Prostate gland (tissue), 2 donors: Measurements from ENCODE around the gene AFF2. TPM values are rescaled to one million over a fixed set of nuclear protein-coding genes. Genes with fewer than 3 reads are reported as not detected.

Experiments used
- DNase-seq: peaks from one replicate; pipeline ENCODE4 v3.0.0-alpha.2; 2019; ENCODE audit warnings: low spot score
- H3K27ac ChIP-seq, 2 donors: fragments of 200-600 bp; sonication (generic); 2 replicates each; pipeline ENCODE4 v1.5.1; 2017 to 2019
- H3K27me3 ChIP-seq: fragments of 200-600 bp; sonication (generic); replicated peaks from 2 replicates; pipeline ENCODE4 v1.5.1; 2019; ENCODE audit not compliant: insufficient read depth
- H3K36me3 ChIP-seq, 2 donors: fragments of 200-600 bp; sonication (generic); 1 replicate in 1 of 2; 2 replicates in 1 of 2; pipeline versions ENCODE4 v1.5.1 to v1.8.1; 2017 to 2019
- H3K4me1 ChIP-seq: fragments of 200-600 bp; sonication (generic); replicated peaks from 2 replicates; pipeline ENCODE4 v1.5.1; 2019
- H3K4me3 ChIP-seq, 2 donors: fragments of 200-600 bp; sonication (generic); 2 replicates each; pipeline ENCODE4 v1.5.1; 2017 to 2019
- H3K9me3 ChIP-seq: fragments of 200-600 bp; sonication (generic); 2 replicates; pipeline ENCODE4 v1.5.1; 2017
- CTCF ChIP-seq, 4 experiments: fragments of 200-600 bp in 2 of 4; fragments of 450-650 bp in 2 of 4; sonication (generic) in 2 of 4; IDR thresholded peaks; 1 replicate in 3 of 4; 2 replicates in 1 of 4; pipeline ENCODE4 v1.5.1; 2016 to 2019; ENCODE audit warnings: antibody characterized with exemption in 4 of 4, mild to moderate bottlenecking in 2 of 4, moderate library complexity in 2 of 4
- POLR2A ChIP-seq: fragments of 450-650 bp; IDR thresholded peaks from one replicate; pipeline ENCODE4 v1.6.1; 2016; ENCODE audit warnings: antibody characterized with exemption, mild to moderate bottlenecking
- POLR2AphosphoS5 ChIP-seq: sonication (generic); formaldehyde crosslinking; IDR thresholded peaks from one replicate; pipeline ENCODE4 v1.6.1; 2017; ENCODE audit warnings: antibody characterized with exemption
- WGBS: methylation state at CpG from one replicate; pipeline ENCODE4 v1.1.5; 2018; 5-methylcytosine and 5-hydroxymethylcytosine counted together
- intact Hi-C: fragments of 100-400 bp; cut with DNase I; formaldehyde crosslinking; loops from one replicate; pipeline ENCODE4 v1.14.2; 2022
- total RNA-seq, 2 donors: library from RNA; depleted of rRNA; stranded (reverse); fragments of >200 nt; gene quantifications; one replicate each; pipeline ENCODE4 v1.1.0, GENCODE V29; 2016

The AFF2 gene
- total RNA-seq, 2 donors from 2014 or later = 0.27 to 22.2 TPM

DNA sequence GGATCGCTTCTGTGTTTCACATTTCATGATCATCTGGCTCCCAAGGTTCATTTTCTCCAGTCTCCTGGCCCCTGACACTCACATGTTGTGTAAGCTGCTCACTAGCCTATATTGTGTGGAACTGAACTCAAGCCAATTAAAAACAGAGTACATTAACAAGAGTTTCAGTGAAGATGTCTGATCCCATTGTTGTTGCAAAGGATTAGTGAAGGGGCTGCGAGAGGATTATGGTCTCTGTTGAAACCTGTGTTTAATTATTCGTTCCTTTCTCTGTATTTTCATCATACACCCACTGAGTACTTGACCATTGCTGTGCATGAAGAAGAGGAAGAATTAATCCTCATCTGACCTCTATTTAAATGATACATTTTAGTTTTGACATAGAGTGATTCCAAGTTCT lies 54.7 kb downstream of the AFF2 start:
- WGBS = 80% methylated on average over 3 of the region's 3 CpGs
- H3K9me3 ChIP-seq = no peaks in the 10 kb centered on the region
- H3K4me1 ChIP-seq = no peaks in the 10 kb centered on the region
- H3K27ac ChIP-seq = no peak overlapping the region
- H3K27me3 ChIP-seq = no peaks in the 10 kb centered on the region
- DNase-seq = no peak
- no peak overlapping the region for H3K4me3 ChIP-seq
- intact Hi-C loops = no loop called here
- TF ChIP-seq CTCF (IDR thresholded peaks at IDR 0.05) (no peak), POLR2AphosphoS5 (no peak), POLR2A (no peak)
- H3K36me3 ChIP-seq = no peaks in the 10 kb centered on the region

DNA sequence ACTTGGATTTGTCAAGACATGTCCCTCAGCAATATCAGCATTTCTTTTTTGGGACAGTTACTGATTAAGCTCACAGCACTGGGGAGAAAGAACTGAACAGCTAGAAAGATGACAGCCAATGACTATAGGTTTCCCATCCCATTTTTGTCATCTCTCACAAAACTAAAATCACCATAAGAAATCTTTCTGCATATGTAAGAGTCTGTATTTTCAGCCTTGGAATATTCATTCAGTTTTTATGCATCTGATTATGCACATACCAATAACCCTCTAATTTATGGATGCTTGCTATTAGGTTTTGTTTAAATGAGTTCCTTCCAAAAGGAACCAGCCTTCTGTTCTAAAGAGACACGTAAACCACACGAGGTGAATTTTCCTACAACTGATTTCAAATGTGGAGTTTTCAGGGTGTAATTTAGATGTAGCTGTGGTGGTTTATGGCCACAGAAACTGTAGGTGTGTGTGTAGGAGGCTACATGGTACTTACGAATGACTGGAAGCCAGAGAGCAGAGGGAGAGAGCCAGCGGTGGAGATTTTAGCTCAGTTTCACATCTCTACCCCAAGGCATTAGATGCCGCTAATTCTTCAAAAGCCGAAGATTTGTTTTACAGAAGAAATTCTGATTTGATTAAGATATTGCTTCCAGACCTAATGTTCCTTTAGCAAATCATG lies 55.3 kb downstream of the AFF2 start:
- no peak for DNase-seq
- H3K27ac ChIP-seq = no peak overlapping the region
- no peak overlapping the region for H3K4me3 ChIP-seq
- no peaks in the 10 kb centered on the region for H3K4me1 ChIP-seq
- intact Hi-C loops = no loop called here
- whole genome bisulfite sequencing = 80% methylated on average over 6 of the region's 6 CpGs
- no peak for TF ChIP-seq CTCF (IDR thresholded peaks at IDR 0.05)
- no peak for TF ChIP-seq POLR2AphosphoS5
- no peak for TF ChIP-seq POLR2A
- H3K9me3 ChIP-seq = no peaks in the 10 kb centered on the region
- no peaks in the 10 kb centered on the region for H3K36me3 ChIP-seq
- H3K27me3 ChIP-seq = no peaks in the 10 kb centered on the region

DNA sequence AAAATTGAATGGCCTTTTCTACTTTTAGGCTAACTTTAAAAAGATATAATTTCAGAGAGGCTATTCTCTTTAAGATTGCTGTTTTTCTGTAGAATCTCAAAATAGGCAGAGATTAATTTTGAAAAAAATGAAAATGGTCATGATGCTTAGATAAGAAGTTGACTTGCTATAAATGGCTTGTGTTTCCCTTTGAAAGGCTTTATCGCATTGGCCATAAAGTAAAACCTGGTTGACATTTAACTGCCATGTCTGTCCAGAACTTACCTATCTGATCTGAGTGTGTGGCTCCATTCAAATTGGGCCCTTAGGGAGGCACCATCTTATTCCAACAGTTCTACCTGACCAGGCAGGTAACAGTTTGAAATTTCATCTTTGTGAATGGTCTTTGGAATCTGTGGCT lies 56.1 kb downstream of the AFF2 start:
- H3K4me1 ChIP-seq = no peaks in the 10 kb centered on the region
- DNase-seq = no peak
- WGBS = 93% methylated on average over 1 of the region's 1 CpG
- no peaks in the 10 kb centered on the region for H3K9me3 ChIP-seq
- intact Hi-C loops = no loop called here
- no peak overlapping the region for H3K4me3 ChIP-seq
- no peaks in the 10 kb centered on the region for H3K27me3 ChIP-seq
- no peaks in the 10 kb centered on the region for H3K36me3 ChIP-seq
- no peak overlapping the region for H3K27ac ChIP-seq
- no peak for TF ChIP-seq POLR2A

DNA sequence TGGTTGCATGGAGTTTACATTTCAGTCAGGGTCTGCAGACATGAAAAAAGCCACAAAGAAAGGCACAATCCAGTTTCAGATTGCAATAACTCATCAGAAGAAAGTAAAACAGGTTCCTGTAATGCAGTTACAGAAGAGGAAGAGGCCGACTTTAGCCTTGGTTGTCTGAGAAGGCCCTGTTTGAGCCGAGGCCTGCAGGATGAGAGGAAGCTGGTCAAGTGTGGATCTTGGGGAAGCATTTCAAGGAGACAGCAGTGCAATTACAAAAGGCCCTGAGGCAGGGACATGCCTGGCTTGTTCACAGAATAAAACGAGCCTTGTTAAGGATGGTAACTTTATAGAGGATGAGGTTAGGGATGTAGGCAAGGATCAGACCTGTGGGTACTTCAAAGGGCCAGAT lies 62.4 kb downstream of the AFF2 start:
- no peak for DNase-seq
- no peaks in the 10 kb centered on the region for H3K9me3 ChIP-seq
- intact Hi-C loops = no loop called here
- TF ChIP-seq POLR2A = no peak
- TF ChIP-seq POLR2AphosphoS5 = no peak
- TF ChIP-seq CTCF (IDR thresholded peaks at IDR 0.05) = no peak
- 31% methylated on average over 3 of the region's 3 CpGs for WGBS
- H3K4me1 ChIP-seq = no peaks in the 10 kb centered on the region
- no peaks in the 10 kb centered on the region for H3K27me3 ChIP-seq
- H3K36me3 ChIP-seq = no peaks in the 10 kb centered on the region
- H3K27ac ChIP-seq = no peak overlapping the region
- no peak overlapping the region for H3K4me3 ChIP-seq

- no peak for DNase-seq
- intact Hi-C loops = no loop called here
- 41% methylated on average over 3 of the region's 3 CpGs for WGBS
Measured at GRCh38 chrX:148567229-148567628, 66.8 kb downstream of the AFF2 start.

More at GRCh38 chrX:148567229-148567628, 66.8 kb downstream of the AFF2 start:
- Histone ChIP-seq H3K36me3 (no peaks in the 10 kb centered on the region), H3K27me3 (no peaks in the 10 kb centered on the region), H3K27ac (no peak overlapping the region), H3K4me3 (no peak overlapping the region), H3K4me1 (no peaks in the 10 kb centered on the region), H3K9me3 (no peaks in the 10 kb centered on the region)
- TF ChIP-seq POLR2A (no peak), POLR2AphosphoS5 (no peak), CTCF (IDR thresholded peaks at IDR 0.05) (no peak)
